HT1080 (cell line): ENCODE data around the gene MRPL54. TPM values are rescaled to one million over a fixed set of nuclear protein-coding genes. Genes with fewer than 3 reads are reported as not detected.

Experiments
- DNase-seq: peaks from one replicate; pipeline ENCODE4 v3.0.0-alpha.2; 2015; ENCODE audit warnings: low read depth
- total RNA-seq: library from RNA; depleted of rRNA; stranded (reverse); fragments of >200 nt; shearing (Covaris generic); gene quantifications from 2 replicates; pipeline ENCODE4 v1.2.3, GENCODE V29; 2014

MRPL54 gene
- total RNA-seq, 1 experiment from 2014 or later = 50.0 TPM

DNA sequence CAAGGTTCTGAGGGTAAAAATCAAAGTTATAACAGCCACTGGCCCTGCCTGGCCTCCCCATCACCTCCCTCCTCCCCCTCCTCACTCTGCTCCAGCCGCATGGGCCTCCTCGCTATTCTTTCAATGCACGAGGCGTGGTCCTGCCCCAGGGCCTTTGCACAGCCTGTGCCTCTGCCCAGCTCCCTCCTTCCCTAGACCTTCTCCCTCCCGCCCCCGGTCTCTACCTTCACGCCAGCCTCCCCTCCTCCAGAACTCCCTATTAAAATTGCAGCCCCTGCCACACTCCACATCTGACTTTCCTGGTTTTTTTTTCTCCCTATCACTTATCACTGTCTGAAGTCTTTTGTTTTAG lies 6.2 kb downstream of the MRPL54 start:
- no peak for DNase-seq

DNA sequence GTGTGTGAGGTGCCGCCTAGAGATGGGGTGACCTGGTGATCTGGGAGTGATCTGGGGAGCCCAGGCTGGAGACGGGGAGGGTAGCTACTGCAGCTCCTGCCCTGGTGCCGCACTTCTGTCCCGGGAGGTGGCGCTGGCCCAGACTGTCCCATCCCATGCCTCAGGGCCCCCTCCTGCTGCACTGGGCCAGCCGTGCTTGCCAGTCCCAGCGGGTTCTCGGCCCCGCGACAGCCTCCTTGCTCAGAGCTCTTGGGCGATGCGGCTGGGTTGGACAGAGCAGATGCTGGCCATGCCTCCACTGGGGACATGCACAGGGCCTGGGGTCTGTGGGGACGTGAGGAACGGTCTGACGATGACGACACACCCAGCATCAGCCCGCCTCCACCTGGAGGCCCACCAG lies 7.0 kb downstream of the MRPL54 start:
- DNase-seq = no peak

DNA sequence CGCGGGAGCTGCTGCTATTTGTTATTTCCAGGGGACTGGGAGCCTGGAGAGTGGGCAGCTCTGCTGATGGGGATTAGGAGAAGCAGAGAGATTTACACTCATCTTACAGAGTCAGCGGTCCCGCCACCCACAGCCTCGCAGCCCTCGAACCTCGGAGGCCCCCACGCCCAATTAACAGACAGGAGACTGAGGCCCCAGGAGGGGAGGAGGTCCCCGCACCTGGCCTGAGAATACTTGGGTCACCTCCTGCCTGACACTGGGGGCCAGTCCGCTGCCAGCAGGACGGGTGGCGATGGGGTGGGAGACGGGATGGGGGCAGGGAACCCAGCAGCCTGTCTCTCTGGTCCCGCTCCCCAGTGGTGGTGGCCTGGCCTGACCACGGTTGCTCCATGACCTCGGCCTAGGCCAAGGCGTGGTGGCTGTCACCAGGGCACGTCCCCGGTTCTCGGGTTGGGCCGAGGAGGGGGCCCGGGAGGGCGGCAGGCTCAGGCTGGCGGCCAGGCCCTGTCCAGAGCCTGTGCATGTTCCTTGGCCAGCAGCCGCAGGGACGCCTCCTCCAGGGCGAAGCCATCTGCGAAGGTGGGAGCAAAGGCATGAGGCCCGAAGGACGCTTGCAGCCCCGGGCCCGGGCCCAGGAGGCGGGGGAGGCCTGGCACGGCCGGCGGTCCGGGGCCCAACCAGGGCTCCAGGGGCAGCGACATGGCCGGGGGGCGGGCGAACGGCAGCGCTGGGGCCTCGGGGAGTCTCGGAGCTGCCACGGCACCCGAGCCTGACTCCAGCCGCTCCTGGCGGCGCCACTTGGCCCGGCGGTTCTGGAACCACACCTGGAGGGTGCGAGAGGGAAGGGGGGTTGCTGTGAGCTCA lies 7.9 kb downstream of the MRPL54 start:
- no peak for DNase-seq

DNA sequence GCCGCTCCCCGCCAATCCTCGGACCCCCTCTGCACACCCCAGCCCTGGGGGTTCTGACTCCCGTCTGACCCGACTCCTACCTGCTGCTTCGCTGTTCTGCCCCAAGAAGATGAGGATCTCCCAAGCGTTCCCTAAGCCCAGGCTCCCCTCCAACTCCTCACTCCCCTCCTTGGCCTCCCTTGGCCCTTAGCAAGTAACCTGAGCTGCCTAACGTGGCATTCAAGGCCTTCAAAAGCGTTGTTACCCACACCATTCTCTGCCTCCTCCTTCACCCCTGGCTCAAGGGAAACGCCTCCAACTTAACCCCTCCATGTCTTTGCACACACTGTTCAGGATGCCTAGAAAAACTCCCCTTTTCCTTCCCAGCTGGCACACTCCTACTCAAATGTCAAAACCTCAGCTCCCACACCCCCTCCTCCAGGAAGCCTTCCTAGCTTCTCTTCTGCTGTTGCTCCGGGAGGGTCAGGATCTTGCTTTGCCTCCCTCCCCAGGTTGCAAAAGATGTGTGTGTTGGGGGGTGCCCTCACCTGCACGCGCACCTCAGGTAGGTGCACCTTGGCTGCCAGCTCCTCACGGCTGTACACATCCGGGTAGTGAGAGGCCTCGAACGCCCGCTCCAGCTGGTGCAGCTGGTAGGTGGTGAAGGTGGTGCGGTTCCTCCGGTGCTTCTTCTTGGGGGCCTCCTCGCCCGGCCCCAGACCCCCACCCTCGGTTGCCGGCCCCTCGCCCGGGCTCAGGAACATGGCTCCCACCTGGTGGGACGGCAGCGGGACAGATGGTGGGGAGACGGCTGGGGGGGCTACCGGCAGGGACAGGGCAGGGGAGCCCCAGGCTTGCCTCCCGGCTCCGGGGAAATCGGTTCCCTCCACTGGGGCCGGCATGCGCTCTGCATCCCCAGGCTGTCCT lies 8.8 kb downstream of the MRPL54 start:
- DNase-seq = no peak

DNA sequence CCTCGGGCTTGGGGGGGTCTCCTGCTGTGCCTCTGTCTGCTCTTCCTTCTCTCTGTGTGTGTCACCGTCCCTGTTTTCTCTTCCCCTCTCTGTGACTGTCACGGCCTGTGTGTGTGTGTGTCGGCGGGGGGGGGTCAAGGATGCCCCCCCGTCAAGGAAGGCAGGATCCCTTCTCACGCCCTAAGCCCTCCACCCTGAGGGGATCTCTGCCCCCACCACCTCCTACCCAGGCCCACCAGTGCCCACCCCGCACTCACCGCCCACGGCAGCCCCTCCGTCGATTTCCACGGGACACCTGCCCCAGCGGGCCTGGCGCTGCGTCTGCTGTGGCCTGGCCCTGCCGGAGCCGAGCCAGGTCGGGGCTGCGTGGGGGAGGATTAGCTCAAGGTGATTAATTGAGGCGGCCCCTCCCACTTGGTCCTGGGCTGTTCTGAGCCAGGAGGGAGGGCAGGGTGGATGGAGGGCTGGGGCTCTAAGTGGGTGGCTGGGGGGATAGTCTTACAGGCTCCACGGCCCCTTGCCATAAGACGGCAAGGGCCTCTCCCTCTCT lies 9.5 kb downstream of the MRPL54 start, which contains the start of gene RAX2:
Gene RAX2 (minus strand): TSS at position 323 of the 550 bp plus-strand sequence. CDS start 486 bp downstream, outside the sequence.
- DNase-seq = no peak

DNA sequence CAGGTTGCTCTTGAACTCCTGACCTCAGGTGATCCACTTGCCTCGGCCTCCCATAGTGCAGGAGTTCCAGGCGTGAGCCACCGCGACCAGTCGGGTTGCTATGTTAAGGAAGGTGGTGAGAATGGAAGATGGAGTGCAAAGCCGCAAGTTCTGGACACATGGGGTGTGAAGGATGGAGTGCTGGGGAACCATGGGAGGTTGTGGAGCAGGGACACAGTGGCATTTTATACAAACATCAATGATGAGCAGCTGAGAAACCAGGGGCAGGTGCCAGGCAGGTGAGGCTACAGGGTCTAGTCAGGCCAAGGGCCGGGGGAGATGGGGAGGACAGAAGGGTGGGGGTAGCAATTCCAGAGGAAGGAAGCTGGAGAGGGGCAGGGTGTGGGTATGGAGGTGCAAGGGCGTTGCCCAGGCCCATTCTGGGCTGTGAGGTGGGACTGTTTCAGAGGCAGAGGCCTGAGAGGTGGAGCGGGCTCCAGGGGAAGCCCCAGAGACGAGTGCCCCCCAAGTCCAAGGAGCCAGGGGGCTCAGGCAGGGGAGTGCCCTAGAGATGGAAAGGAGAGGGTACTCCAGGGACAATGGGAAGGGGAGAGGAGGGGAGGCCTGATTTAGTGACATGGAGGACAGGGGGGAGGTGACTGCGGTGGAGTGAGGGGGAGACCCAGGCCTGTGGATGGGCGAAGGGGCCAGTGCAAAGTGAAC lies 11.5 kb downstream of the MRPL54 start:
- no peak for DNase-seq

DNA sequence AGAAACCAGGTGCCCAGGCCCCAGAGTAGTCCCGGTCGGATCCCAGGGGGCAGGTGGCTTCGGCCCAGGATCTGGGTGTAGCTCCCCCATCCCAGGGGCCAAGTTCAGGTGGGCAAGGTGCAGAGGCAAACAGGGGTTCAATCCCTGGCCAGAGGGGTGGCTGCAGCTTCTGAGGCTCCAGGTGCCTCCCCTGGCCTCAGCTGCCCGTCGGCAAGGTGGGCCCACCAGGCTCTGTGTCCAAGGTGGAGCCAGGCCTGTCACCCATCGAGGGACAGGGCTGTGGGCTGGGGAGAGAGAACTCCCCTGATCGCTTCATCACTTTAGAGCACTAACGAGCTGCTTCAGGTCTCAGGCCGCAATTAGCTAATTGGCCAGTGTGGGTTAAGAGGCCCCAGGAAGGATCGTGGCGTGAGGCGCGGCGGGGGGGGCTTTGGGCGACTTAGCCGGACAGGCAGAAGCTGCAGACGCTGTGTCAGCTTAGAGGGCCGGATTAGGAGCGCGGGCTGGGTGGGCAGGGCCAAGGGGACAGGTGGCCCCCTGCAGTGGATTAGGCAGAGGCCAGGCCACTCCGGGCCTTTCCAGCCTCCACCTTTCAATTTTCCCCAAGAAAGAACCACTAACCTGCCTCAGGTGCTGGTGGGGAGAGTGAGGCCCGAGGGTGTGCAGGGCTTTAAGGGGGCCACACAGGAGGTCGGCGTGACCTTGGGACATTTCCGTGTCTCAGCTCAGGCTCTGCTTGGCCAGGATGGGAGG lies 12.3 kb downstream of the MRPL54 start:
- no peak for DNase-seq

DNA sequence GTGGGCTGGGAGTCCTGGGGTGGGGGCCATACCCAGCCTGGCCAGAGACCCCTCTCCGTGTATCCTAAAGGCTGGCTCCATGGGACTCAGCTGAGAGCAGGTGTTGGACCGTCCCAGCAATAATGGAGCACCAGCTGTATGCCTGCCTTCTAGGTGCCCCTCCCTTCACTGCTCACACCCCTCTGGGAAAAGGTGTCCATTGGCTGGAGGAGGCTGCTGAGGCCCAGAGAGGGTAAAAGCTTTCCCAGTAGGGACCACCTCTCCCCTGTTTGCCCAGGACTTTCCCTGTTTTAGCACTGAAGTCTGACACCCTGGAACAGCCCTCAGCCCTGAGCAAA lies 12.9 kb downstream of the MRPL54 start:
- DNase-seq = no peak

DNA sequence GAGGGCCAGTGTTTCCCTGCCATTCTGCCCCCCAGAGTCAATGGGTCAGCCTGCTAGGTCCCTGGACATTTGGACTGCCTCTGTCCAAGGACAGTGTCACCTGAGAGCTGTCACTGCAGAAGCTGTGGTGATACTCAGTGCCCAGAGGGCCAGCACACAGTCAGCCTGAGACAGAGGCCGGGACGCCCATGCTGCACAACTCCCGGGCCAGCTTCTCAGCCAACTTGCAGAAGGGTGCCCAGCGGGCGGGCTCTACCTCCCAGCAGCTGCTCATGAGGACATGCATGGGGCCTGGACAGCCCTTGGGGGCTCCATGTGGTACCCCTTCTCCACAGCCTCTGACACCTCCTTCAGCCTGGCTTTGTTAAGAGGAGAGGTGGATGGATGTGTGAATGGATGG lies 13.3 kb downstream of the MRPL54 start:
- no peak for DNase-seq

DNA sequence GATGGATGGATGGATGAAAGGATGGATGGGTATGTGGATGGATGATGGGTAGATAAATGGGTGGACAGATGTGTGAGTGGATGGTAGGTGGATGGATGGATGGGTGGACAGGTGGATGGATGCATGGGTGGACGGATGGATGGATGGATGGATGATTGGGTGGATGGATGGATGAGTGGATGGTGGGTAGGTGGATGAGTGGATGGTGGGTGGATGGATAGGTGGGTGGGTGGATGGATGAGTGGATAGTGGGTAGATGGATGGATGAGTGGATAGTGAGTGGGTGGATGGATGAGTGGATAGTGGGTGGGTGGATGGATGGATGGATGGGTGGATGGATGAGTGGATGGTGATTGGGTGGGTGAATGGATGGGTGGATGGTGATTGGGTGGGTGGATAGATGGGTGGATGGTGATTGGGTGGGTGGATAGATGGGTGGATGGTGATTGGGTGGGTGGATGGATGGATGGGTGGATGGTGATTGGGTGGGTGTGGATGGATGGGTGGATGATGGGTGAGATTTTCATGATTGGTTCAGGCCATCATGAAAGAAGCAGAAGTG lies 14.1 kb downstream of the MRPL54 start:
- no peak for DNase-seq

DNA sequence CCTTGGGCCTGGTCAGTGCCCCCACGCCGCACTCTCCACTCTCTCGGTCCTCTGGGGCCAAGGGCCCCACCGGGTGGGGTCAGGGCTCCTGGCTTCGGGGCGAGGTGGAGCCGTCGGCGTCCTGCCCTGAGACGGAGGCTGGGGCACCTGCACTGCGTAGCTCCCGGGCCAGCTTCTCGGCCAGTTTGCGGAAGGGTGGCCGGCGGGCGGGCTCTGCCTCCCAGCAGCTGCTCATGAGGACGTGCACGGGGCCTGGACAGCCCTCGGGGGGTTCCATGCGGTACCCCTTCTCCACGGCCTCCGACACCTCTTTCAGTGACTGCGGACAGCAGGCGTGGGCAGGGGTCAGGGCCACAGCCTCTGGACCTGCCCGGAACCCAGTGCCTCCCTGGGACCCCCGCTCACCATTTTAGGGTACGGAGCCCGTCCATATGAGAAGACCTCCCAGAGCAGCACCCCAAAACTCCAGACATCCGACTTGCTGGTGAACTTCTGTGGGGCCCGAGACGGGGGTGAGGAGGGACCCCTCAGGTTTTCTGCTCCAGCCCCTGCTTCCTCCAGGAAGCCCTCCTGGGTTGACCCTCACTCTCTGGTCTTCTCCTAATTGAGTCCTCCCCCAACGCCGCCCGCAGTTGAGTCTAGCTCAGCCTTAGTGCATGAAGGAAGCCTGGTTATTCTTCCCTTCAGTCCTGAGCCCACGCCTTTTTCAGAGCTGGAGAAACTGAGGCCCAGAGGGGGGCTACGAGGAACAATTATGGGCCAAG lies 15.8 kb downstream of the MRPL54 start:
- DNase-seq = no peak

DNA sequence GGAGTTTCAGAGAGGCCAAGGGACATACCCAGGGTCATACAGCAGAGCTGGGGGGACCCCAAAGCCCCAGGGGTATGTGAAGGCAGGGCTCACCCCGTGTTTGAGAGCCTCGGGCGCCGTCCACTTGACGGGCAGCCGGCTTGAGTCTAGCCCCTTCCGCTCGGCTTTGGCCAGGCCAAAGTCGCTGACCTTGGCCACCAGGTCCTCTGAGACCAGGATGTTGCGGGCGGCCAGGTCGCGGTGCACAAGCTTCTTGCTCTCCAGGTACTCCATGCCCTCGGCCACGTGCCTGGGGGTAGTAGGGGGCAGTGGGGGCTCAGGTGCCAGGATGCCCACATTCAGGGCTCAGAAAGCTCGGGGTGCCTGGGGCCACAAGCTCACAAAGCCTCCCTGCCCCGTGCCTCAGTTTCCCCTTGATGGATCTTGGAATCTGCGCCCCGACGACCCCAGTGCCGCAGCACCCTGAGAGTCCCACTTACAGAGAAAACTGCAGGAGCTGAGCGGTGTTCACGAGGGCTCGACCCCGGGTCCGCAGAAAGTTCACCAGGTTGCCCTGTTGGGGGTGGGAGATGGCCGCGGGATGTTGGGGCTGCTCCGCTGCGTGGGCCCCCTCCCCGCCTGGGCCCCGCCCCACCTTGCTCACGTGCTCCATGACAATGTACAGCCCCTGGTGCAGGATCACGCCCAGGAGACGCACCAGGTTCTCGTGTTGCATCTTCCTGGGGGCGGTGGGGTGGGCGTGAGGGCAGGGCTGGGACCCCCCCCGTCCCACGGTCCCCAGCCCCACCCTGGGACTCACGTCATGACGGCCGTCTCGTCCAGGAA lies 16.6 kb downstream of the MRPL54 start:
- DNase-seq = no peak

DNA sequence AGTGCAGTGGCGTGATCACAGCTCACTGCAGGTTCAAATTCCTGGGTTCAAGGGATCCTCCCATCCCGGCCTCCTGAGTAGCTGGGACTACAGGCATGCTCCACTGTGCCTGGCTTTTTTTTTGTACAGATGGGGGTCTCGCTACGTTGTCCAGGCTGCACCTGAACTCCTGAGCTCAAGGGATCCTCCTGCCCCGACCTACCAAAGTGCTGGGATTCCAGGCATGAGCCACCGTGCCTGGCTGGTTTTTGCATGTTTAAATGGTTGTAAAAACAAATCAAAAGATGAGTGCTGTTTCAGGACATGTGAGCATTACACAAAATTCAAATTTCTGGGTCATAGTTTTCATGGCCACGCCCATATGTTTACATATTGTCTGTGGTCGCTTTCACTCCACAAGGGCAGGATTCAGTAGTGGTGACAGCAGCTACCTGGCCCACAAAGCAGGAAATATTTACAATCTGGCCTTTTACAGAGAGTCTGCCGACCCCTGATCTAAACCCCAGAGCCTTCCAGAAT lies 18.4 kb downstream of the MRPL54 start:
- no peak for DNase-seq

DNA sequence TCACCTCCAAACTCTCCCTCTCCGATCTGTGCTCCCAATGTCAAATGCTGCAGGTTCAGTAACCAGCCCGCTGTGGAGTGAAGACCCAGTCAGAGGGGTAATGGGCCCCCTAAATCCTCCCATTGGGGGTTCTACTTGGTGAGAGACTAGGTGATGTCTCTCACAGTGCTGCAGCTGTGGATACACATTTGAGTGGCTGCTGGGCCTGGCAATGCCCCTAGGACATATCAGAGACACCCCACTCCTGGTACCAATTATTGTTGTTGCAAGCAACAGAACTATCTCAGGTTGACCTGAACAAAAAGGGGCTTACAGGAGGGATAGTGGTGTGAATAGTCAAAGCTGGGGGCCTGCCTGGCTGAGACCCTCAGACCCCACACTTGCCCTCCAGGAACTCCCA lies 19.1 kb downstream of the MRPL54 start:
- DNase-seq = no peak

DNA sequence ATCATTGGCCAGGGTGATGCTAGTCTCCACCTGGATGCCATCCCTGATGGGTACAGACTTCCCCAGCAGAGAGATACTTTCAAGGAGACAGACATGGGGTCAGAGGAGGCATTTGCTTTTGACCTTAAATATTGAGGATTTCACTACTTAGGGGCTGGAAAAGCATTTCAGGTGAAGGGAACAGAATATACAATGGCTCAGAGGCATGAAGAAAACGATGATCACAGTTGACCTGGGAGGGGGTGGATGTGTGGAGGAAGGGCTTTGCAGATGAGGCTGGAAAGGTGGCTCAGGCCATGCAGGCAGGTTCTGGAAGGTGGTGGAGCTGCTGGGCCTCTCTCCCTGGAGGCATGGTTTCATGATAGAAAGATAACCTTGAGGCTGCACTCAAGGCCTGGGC lies 19.8 kb downstream of the MRPL54 start:
- no peak for DNase-seq

DNA sequence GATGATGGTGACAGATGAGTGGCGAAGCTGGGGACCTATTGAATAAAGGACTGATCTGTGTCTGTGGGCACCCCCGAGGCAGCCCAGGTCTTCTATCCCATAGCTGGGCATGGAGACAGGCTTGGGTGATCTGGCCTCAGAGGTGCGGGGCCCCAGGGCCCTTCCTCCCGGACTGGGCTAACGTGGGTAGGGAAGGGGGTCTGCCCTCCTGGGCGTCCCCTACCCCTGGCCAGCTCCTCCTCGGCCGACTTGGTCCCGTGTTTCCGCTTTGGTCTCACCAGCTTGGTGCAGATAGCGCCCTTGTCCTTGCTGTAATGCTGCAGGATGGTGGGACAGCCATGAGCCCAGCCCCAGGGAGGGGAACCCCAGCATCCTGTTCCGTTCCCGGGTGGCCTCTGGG lies 20.4 kb downstream of the MRPL54 start:
- no peak for DNase-seq

DNA sequence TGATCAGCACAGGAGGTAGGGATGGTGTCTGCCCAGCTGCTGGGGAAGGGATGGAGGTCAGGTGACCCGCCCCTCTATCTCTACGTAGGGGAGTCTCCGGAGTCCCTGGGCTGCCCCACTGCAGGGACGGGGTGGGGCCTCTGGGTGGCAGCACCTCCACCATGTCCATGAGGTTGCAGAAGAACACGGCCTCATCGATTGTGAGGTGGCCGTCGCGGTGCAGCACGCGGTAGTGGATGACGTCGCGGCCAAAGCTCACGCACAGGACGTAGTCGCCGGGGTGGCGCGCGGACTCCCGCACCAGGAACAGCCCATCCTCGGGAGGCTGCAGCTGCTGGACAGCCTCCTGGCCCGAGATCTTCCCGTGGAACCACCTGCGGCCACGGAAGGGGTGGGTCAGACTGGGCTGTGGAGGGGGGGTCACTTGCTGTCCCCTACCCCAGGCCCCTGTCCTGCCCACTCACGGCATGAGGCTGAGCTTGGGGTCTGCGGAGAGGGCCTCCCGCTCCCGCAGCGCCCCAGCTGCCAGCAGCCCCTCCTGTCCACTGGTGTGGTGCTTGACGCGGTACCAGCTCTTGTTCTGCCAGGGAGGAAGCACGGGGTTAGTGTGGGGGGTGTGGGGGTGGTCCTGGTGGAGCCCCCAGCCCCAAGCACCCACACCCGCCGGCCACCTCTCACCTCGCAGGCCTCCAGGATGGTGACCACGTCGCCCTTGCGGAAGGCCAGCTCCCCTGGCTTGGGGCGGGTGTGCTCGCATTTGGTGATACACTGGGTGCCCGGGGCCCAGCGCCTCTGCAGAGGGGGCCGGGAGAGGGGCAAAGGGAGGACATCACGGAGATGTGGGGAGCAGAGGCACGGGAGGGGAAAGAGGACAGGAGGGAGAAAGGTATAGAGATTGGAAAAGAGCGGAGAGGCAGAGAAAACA lies 21.4 kb downstream of the MRPL54 start:
- DNase-seq = no peak
